Measurements from ENCODE around the gene LEMD2. TPM values are rescaled to one million over a fixed set of nuclear protein-coding genes. Genes with fewer than 3 reads are reported as not detected.

LEMD2 gene
- total RNA-seq, 1 experiment from 2014 or later, result 91.8 TPM

DNA sequence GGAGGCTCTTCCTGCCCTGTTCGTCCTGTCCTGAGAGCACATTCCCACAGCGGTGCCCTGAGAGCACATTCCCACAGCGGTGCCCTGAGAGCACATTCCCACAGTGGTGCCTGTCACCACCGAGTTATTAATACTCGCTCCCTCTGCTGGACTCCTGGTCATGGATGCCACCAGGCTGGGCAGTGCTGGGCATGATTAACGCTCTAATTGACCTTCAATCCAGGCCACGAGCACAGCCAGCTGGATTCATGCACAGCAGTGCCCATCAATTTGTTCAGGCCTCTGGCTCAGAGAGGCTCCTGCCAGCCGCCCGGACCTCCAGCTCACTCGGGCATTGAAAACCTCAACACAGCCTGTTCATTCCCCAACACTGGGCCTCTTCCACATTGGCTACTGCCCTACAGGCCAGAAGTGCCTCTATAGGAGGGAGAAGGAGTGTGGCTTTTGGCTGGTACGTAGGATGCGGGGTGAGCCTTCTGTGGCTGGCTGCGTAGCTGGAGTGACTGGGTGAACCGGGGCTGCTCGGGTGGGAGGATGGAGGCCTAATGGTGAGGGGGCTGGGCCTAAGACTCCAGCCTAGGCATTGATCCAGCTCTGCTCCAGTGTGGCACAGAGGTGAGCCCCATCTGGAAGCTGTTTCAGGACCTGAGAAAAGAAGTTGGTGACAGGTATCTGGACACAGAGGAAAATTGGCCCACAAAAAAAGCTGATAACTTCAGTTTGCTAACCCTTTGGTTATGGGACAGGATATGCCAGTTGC lies 51.5 kb downstream of the LEMD2 start:
- no peak overlapping the region for H4K5ac ChIP-seq (ENCODE audit: insufficient read length, low read depth, low read length)
- no CpG with 5 or more reads among the region's 15 CpGs for WGBS (ENCODE audit: extremely low coverage, insufficient read length, low lambda C conversion rate)
- Mint-ChIP-seq H3K4me3 (no peak overlapping the region), H3K27ac (0 out of 7 replicates have a peak overlapping the region, but pooled peaks of 1 of the 3 experiments have one; percentile 49), H3K36me3 (ENCODE audit: insufficient read depth in 1 of 3, low read depth in 3 of 3) (no peaks in the 10 kb centered on the region), H3K9me3 (no peaks in the 10 kb centered on the region), H3K27me3 (ENCODE audit: low read depth) (no peaks in the 10 kb centered on the region; the same call in 1 of the 2 replicates), H3K4me1 (peaks cover 4 to 5% of the 10 kb centered on the region in 2 experiments; a peak in 3 of 4 replicates)
- no peak overlapping the region for H2BK5ac ChIP-seq (ENCODE audit: insufficient read length, low read length)
- H3K9ac ChIP-seq (ENCODE audit: extremely low read depth, insufficient read length, low read length), result no peak overlapping the region
- no peak overlapping the region for H3K14ac ChIP-seq (ENCODE audit: insufficient read depth, low read length)
- H3K27ac ChIP-seq (ENCODE audit: insufficient read length, low read depth, low read length), result no peak overlapping the region
- H3K4ac ChIP-seq (ENCODE audit: low read depth, low read length), result no peak overlapping the region
- no peak overlapping the region for H2AK5ac ChIP-seq (ENCODE audit: insufficient read length, low read length)
- H2AFZ ChIP-seq (ENCODE audit: low read length), result no peak overlapping the region
- H2BK15ac ChIP-seq (ENCODE audit: low read depth, low read length), result no peak overlapping the region
- no peak overlapping the region for H2BK12ac ChIP-seq (ENCODE audit: insufficient read length, low read depth, low read length)
- H3K79me1 ChIP-seq (ENCODE audit: insufficient read depth, low read depth, low read length, poor library complexity, severe bottlenecking), result no peaks in the 10 kb centered on the region
- H2BK120ac ChIP-seq (ENCODE audit: low read depth, low read length, poor library complexity, severe bottlenecking), result no peak overlapping the region
- TF ChIP-seq, protein P1, sequence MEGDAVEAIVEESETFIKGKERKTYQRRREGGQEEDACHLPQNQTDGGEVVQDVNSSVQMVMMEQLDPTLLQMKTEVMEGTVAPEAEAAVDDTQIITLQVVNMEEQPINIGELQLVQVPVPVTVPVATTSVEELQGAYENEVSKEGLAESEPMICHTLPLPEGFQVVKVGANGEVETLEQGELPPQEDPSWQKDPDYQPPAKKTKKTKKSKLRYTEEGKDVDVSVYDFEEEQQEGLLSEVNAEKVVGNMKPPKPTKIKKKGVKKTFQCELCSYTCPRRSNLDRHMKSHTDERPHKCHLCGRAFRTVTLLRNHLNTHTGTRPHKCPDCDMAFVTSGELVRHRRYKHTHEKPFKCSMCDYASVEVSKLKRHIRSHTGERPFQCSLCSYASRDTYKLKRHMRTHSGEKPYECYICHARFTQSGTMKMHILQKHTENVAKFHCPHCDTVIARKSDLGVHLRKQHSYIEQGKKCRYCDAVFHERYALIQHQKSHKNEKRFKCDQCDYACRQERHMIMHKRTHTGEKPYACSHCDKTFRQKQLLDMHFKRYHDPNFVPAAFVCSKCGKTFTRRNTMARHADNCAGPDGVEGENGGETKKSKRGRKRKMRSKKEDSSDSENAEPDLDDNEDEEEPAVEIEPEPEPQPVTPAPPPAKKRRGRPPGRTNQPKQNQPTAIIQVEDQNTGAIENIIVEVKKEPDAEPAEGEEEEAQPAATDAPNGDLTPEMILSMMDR (conservative IDR thresholded peaks at IDR 0.05), result no peak
- H3K9me3 ChIP-seq (ENCODE audit: control insufficient read depth, low read depth, low read length), result no peaks in the 10 kb centered on the region
- H3K4me2 ChIP-seq (ENCODE audit: insufficient read depth, insufficient read length, low read length), result no peak overlapping the region
- H3K4me1 ChIP-seq (ENCODE audit: insufficient read depth, low read length), result no peaks in the 10 kb centered on the region
- no peak overlapping the region for H2BK20ac ChIP-seq (ENCODE audit: low read depth, low read length, poor library complexity, severe bottlenecking)
- H3K23ac ChIP-seq (ENCODE audit: insufficient read length, low read depth, low read length), result no peak overlapping the region
- H4K8ac ChIP-seq (replicated peaks; ENCODE audit: insufficient read length, low read depth, low read length), result no peak overlapping the region
- no peak overlapping the region for H4K91ac ChIP-seq (ENCODE audit: insufficient read length, low read depth, low read length)
- no peaks in the 10 kb centered on the region for H3K23me2 ChIP-seq (ENCODE audit: insufficient read length, low read depth, low read length, poor library complexity, severe bottlenecking)
- no peaks in the 10 kb centered on the region for H4K20me1 ChIP-seq (ENCODE audit: control insufficient read depth, insufficient read depth, insufficient read length)
- H3K56ac ChIP-seq (ENCODE audit: insufficient read length, low read depth, low read length), result no peak overlapping the region
- no peak overlapping the region for H3T11ph ChIP-seq (ENCODE audit: low read length)
- no peak for DNase-seq
- H3K27me3 ChIP-seq (ENCODE audit: insufficient read depth, low read length), result no peaks in the 10 kb centered on the region
- no peak overlapping the region for H3K18ac ChIP-seq (ENCODE audit: insufficient read length, low read depth, low read length)
- no peaks in the 10 kb centered on the region for H3K79me2 ChIP-seq (ENCODE audit: insufficient read depth, low read length)
